LNCaP clone FGC (cell line): Measurements from ENCODE around the gene ZFP30.
A peak's percentile ranks its signal among the peaks of the same experiment; 100 is the strongest.

Experiments
- DNase-seq: peaks from one replicate; pipeline ENCODE4 v3.0.0-alpha.2; 2011; ENCODE audit warnings: low read depth
- H3K4me3 ChIP-seq: 2 replicates; pipeline ENCODE4 v1.5.1; 2011; ENCODE audit warnings: mild to moderate bottlenecking, low read depth, low read length, control low read depth
- TF ChIP-seq, protein P1 (sequence below): IDR thresholded peaks from 2 replicates; pipeline ENCODE4 v1.5.1; 2012; ENCODE audit warnings: mild to moderate bottlenecking; ENCODE audit not compliant: control insufficient read depth, insufficient read depth; ENCODE audit errors: extremely low read depth

The ZFP30 gene

GRCh38 chr19:37594982-37595382 lies 60.3 kb downstream of the ZFP30 start:
- TF ChIP-seq, protein P1, sequence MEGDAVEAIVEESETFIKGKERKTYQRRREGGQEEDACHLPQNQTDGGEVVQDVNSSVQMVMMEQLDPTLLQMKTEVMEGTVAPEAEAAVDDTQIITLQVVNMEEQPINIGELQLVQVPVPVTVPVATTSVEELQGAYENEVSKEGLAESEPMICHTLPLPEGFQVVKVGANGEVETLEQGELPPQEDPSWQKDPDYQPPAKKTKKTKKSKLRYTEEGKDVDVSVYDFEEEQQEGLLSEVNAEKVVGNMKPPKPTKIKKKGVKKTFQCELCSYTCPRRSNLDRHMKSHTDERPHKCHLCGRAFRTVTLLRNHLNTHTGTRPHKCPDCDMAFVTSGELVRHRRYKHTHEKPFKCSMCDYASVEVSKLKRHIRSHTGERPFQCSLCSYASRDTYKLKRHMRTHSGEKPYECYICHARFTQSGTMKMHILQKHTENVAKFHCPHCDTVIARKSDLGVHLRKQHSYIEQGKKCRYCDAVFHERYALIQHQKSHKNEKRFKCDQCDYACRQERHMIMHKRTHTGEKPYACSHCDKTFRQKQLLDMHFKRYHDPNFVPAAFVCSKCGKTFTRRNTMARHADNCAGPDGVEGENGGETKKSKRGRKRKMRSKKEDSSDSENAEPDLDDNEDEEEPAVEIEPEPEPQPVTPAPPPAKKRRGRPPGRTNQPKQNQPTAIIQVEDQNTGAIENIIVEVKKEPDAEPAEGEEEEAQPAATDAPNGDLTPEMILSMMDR: no peak
- no peak for DNase-seq
- peak overlapping the region; percentile 81 for H3K4me3 ChIP-seq

DNA sequence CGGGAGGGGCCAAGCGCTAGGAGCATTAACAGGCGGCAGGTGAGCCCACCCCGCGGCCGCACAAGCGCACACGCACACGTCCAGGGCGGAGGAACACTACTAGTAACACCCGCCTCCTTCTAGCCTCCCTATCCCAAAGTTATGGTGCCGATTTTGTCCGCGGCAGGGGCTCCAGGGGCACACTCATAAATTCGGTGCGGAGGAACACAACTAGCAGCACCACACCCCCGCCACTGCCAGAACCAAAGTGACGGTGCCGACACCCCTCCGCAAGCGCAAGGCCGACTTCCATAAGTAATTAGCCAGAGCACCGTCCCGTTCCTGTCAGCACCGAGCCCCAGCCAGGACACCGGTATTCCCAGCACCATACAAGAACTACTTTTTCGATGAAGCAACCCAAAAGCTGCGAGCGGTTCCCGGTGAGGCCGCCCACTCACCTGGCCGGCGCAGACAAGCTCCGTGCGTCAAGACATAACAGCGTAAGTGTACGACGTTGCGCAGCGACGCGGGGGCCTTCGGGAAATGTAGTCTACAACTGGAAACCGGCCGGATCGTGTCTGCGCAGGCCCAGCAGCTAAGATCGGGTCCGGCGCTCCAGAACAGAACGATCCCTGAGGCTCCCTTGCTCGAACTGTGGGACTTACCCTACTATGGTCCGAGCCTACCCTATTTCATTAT lies 60.8 kb downstream of the ZFP30 start, which contains the start of the genes ZNF540 and ZNF571:
Gene ZNF540, plus strand, starts transcription at position 573 of the 678 bp plus-strand sequence. CDS start 3,572 bp downstream, outside the sequence.
Gene ZNF571, minus strand, starts transcription at position 489 of the 678 bp plus-strand sequence. CDS start 8,116 bp downstream, outside the sequence.
- TF ChIP-seq, protein P1: no peak
- H3K4me3 ChIP-seq: peak within 1 kb of the TSS; percentile 81
- peak; percentile 95 for DNase-seq

GRCh38 chr19:37593996-37594303 lies 61.3 kb downstream of the ZFP30 start:
- DNase-seq: no peak
- TF ChIP-seq, protein P1: no peak
- peak overlapping the region; percentile 81 for H3K4me3 ChIP-seq

DNA sequence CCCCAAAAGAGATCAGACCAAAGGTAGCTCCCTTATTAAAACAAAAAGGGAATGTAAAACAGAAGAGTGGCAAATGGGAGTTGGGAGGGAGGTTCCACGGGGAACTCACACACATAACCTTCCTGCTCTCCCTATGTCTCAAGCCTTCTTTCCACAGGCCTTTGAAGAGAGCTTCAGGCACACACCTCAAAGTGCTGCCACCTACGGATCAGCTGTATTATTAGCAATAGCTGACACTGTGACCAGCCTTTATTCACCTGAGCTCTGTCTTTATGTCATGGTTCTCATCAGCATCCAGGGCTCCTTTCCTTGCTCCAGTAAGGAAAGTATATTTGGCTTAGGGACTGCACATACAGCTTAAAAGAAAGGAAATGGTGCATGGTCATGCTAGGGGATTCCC lies 71.9 kb downstream of the ZFP30 start:
- DNase-seq: no peak
- H3K4me3 ChIP-seq: no peak overlapping the region
- TF ChIP-seq, protein P1: no peak

GRCh38 chr19:37572203-37572602 lies 83.1 kb downstream of the ZFP30 start:
- TF ChIP-seq, protein P1: no peak
- no peak overlapping the region for H3K4me3 ChIP-seq
- DNase-seq: no peak

DNA sequence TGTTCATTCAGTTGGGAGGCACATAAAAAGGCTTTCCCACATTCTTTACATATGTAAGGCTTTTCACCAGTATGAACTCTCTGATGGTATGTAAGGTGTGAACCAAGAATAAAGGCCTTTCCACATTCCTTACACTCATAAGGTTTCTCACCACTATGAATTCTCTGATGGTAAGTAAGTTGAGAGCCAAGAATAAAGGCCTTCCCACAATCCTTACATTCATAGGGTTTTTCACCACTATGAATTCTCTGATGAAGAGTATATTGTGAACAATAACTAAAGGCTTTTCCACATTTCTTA lies 89.9 kb downstream of the ZFP30 start:
- H3K4me3 ChIP-seq: no peak overlapping the region
- DNase-seq: no peak
- TF ChIP-seq, protein P1: no peak

DNA sequence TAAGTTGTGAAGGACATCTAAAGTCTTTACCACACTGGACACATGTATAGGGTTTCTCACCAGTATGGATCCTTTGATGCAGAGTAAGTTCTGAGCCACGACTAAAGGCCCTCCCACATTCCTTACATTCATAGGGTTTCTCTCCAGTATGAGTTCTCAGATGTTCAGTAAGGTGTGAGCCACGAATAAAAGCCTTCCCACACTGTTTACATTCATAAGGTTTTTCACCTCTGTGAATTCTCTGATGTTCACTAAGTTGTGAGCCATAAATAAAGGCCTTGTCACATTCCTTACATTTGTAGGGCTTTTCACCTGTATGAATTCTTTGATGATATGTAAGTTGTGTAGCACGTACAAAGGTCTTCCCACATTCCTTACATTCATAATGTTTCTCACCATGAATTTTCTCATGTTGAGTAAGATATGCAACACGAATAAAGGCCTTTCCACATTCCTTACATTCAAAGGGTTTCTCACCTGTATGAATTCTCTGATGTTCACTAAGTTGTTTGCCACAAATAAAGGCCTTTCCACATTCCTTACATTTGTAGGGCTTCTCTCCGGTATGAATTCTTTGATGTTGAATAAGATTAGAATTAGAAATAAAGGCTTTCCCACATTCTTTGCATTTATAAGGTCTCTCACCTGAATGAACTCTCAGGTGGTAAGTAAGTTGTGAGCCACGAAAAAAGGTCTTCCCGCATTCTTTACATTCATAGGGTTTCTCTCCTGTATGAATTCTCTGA lies 90.5 kb downstream of the ZFP30 start:
- no peak overlapping the region for H3K4me3 ChIP-seq
- TF ChIP-seq, protein P1: no peak
- DNase-seq: no peak
